HL-60 (cell line): ENCODE measurements around the gene PCDHAC1.

Source experiments
- CTCF ChIP-seq: IDR thresholded peaks from one replicate; pipeline ENCODE4 v1.5.1; 2011; ENCODE audit warnings: low read length, control low read depth, inconsistent platforms; ENCODE audit not compliant: insufficient read depth
- GABPA ChIP-seq: IDR thresholded peaks from 2 replicates; pipeline ENCODE4 v1.6.1; 2012; ENCODE audit warnings: low read depth
- POLR2AphosphoS5 ChIP-seq: IDR thresholded peaks from 2 replicates; pipeline ENCODE4 v1.6.1; 2012; ENCODE audit warnings: low read depth
- SPI1 ChIP-seq: IDR thresholded peaks from 2 replicates; pipeline ENCODE4 v1.6.1; 2012; ENCODE audit warnings: low read depth, mild to moderate bottlenecking, borderline replicate concordance
- TF ChIP-seq, protein P1 (sequence below): IDR thresholded peaks from 2 replicates; pipeline ENCODE4 v1.6.1; 2012; ENCODE audit warnings: low read depth; ENCODE audit not compliant: insufficient replicate concordance

DNA sequence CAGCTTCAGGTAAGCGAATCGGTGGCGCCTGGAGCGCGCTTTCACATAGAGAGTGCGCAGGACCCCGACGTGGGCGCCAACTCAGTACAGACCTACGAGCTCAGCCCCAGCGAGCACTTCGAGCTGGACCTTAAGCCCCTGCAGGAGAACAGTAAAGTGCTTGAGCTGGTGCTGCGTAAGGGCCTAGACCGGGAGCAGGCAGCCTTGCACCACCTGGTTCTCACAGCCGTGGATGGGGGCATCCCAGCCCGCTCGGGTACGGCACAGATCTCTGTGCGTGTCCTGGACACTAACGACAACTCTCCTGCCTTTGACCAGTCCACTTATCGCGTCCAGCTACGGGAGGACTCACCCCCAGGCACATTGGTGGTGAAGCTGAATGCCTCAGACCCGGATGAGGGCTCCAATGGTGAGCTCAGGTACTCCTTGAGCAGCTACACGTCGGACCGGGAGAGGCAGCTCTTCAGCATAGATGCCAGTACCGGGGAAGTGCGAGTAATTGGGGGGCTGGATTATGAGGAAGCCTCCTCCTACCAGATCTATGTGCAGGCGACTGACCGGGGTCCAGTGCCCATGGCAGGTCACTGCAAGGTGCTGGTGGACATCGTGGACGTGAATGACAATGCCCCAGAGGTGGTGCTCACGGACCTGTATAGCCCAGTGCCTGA, 41.3 kb downstream of the PCDHAC1 start:
- no peak for TF ChIP-seq CTCF
- no peak for TF ChIP-seq GABPA
- TF ChIP-seq POLR2AphosphoS5, result no peak
- TF ChIP-seq, protein P1, sequence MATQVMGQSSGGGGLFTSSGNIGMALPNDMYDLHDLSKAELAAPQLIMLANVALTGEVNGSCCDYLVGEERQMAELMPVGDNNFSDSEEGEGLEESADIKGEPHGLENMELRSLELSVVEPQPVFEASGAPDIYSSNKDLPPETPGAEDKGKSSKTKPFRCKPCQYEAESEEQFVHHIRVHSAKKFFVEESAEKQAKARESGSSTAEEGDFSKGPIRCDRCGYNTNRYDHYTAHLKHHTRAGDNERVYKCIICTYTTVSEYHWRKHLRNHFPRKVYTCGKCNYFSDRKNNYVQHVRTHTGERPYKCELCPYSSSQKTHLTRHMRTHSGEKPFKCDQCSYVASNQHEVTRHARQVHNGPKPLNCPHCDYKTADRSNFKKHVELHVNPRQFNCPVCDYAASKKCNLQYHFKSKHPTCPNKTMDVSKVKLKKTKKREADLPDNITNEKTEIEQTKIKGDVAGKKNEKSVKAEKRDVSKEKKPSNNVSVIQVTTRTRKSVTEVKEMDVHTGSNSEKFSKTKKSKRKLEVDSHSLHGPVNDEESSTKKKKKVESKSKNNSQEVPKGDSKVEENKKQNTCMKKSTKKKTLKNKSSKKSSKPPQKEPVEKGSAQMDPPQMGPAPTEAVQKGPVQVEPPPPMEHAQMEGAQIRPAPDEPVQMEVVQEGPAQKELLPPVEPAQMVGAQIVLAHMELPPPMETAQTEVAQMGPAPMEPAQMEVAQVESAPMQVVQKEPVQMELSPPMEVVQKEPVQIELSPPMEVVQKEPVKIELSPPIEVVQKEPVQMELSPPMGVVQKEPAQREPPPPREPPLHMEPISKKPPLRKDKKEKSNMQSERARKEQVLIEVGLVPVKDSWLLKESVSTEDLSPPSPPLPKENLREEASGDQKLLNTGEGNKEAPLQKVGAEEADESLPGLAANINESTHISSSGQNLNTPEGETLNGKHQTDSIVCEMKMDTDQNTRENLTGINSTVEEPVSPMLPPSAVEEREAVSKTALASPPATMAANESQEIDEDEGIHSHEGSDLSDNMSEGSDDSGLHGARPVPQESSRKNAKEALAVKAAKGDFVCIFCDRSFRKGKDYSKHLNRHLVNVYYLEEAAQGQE, result no peak
- TF ChIP-seq SPI1, result no peak
